ENCODE data around the gene RAMP1.

DNA sequence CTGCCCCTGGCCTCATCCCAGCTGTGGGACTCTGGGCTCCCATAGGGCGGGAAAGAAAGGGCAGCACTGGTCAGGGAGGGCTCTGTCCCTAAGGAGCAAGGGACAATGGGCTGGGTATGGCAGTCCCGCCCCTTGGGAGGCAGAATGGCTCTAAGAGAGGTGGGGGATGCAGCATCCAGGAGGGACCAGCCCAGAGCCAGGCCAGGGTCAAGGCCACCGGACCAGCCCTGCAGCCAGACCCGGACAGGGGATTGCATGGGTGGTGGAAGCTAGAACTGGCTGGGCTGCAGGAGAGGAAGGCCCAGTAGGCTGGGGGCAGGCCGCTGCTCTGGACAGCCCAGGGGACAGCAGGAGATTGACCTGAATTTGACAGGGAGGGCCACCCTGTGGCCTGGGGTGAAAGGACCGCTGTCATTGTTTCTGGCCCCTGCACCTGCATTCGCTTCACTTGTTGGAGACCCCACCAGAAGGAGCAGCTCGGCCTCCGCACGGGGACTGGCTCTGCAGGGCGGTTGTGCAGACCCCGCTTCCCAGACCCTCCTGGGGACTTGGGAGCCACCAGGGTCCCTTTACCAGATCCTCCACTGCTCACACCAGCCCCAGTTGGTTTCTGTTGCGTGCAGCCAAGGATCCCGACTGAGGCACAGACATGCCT, 14.6 kb downstream of the RAMP1 start:
- TF ChIP-seq, protein P1, sequence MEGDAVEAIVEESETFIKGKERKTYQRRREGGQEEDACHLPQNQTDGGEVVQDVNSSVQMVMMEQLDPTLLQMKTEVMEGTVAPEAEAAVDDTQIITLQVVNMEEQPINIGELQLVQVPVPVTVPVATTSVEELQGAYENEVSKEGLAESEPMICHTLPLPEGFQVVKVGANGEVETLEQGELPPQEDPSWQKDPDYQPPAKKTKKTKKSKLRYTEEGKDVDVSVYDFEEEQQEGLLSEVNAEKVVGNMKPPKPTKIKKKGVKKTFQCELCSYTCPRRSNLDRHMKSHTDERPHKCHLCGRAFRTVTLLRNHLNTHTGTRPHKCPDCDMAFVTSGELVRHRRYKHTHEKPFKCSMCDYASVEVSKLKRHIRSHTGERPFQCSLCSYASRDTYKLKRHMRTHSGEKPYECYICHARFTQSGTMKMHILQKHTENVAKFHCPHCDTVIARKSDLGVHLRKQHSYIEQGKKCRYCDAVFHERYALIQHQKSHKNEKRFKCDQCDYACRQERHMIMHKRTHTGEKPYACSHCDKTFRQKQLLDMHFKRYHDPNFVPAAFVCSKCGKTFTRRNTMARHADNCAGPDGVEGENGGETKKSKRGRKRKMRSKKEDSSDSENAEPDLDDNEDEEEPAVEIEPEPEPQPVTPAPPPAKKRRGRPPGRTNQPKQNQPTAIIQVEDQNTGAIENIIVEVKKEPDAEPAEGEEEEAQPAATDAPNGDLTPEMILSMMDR (IDR thresholded peaks at IDR 0.05; ENCODE audit: insufficient read depth, low read length): no peak
- TF ChIP-seq POLR2AphosphoS5 (IDR thresholded peaks at IDR 0.05; ENCODE audit: low read depth) (no peak), REST (IDR thresholded peaks at IDR 0.05; ENCODE audit: insufficient replicate concordance, low read depth) (no peak), GABPA (IDR thresholded peaks at IDR 0.05; ENCODE audit: low read depth) (no peak), SPI1 (IDR thresholded peaks at IDR 0.05; ENCODE audit: borderline replicate concordance, low read depth) (no peak)

Data from HL-60 (cell line).